HepG2 (cell line): ENCODE results near the gene ZCCHC3. TPM values are rescaled to one million over a fixed set of nuclear protein-coding genes. Genes with fewer than 3 reads are reported as not detected.

Source experiments
- BRD4 ChIP-seq: sonication (generic); formaldehyde crosslinking; IDR thresholded peaks from 2 replicates; pipeline ENCODE4 v1.4.0; 2020; ENCODE audit warnings: missing genetic modification reagents
- DNMT3B ChIP-seq: conservative IDR thresholded peaks from 2 replicates; pipeline ENCODE4 v1.6.1; 2016; ENCODE audit warnings: missing biosample characterization, control low read depth
- EEA1 ChIP-seq: sonication (generic); formaldehyde crosslinking; IDR thresholded peaks from 2 replicates; pipeline ENCODE4 v1.5.1; 2020; ENCODE audit warnings: mild to moderate bottlenecking, missing genetic modification reagents, borderline replicate concordance
- ELK4 ChIP-seq: sonication (generic); formaldehyde crosslinking; IDR thresholded peaks from 2 replicates; pipeline ENCODE4 v1.9.0; 2021; ENCODE audit warnings: missing genetic modification reagents, borderline replicate concordance
- ERF ChIP-seq: IDR thresholded peaks from 2 replicates; pipeline ENCODE4 v1.6.1; 2018; ENCODE audit warnings: missing biosample characterization, missing genetic modification reagents
- IRF9 ChIP-seq: sonication (generic); formaldehyde crosslinking; IDR thresholded peaks from 2 replicates; pipeline ENCODE4 v1.8.0; 2022; ENCODE audit warnings: missing genetic modification reagents, mild to moderate bottlenecking, borderline replicate concordance
- KDM6A ChIP-seq: IDR thresholded peaks from 2 replicates; pipeline ENCODE4 v1.6.1; 2016; ENCODE audit warnings: low read depth
- SMC3 ChIP-seq: IDR thresholded peaks from 2 replicates; pipeline ENCODE4 v1.6.1; 2011; ENCODE audit warnings: low read length, improper control_type of control experiment
- TBP ChIP-seq: sonication (generic); formaldehyde crosslinking; IDR thresholded peaks from 2 replicates; pipeline ENCODE4 v1.5.0; 2020; ENCODE audit warnings: missing genetic modification reagents
- TERF1 ChIP-seq: sonication (generic); formaldehyde crosslinking; IDR thresholded peaks from 2 replicates; pipeline ENCODE4 v1.8.0; 2022; ENCODE audit warnings: mild to moderate bottlenecking, missing genetic modification reagents, moderate library complexity
- THAP9 ChIP-seq: sonication (generic); formaldehyde crosslinking; IDR thresholded peaks from 2 replicates; pipeline ENCODE4; 2020; ENCODE audit warnings: missing genetic modification reagents, mild to moderate bottlenecking, borderline replicate concordance
- ZBTB4 ChIP-seq: sonication (generic); formaldehyde crosslinking; IDR thresholded peaks from 2 replicates; pipeline ENCODE4 v1.4.0; 2020; ENCODE audit warnings: missing genetic modification reagents, mild to moderate bottlenecking, borderline replicate concordance
- ZBTB42 ChIP-seq: sonication (generic); formaldehyde crosslinking; IDR thresholded peaks from 2 replicates; pipeline ENCODE4 v1.5.0; 2020; ENCODE audit warnings: mild to moderate bottlenecking, missing genetic modification reagents
- ZNF616 ChIP-seq: sonication (generic); formaldehyde crosslinking; IDR thresholded peaks from 2 replicates; pipeline ENCODE4 v1.5.0; 2020; ENCODE audit warnings: low read depth, mild to moderate bottlenecking, missing genetic modification reagents
- ZNF839 ChIP-seq: sonication (generic); formaldehyde crosslinking; IDR thresholded peaks from 2 replicates; pipeline ENCODE4 v1.4.0; 2020; ENCODE audit warnings: missing genetic modification reagents, mild to moderate bottlenecking, borderline replicate concordance
- ZSCAN31 ChIP-seq: sonication (generic); formaldehyde crosslinking; IDR thresholded peaks from 2 replicates; pipeline ENCODE4 v1.5.0; 2020; ENCODE audit warnings: low read depth, mild to moderate bottlenecking, missing genetic modification reagents
- polyA plus RNA-seq, 8 experiments: library from polyadenylated mRNA; depleted of rRNA in 3 of 8; stranded (reverse) in 7 of 8; unstranded in 1 of 8; fragments of >200 nt; fragmentation: Illumina TruSeq in 4 of 8; extraction: Trizol in 4 of 8; gene quantifications; 2 replicates each; pipeline versions ENCODE4 v1.2.1 to v1.2.3, GENCODE V29; 2011 to 2016; ENCODE audit warnings: low read depth in 4 of 8, missing spikeins in 1 of 8, mixed read lengths in 1 of 8; ENCODE audit not compliant: insufficient read depth in 1 of 8
- total RNA-seq, 5 experiments: library from RNA; depleted of rRNA; stranded (reverse); fragments of >200 nt; fragmentation: Illumina TruSeq; extraction: Trizol; gene quantifications; 2 replicates each; pipeline ENCODE4 v1.2.3, GENCODE V29; 2016; ENCODE audit warnings: low read depth in 1 of 5

ZCCHC3 gene
- total and polyA plus RNA-seq, 2 of the 13 experiments (the other 11 are each of a cell fraction or from before 2014, with no cell fraction given) = 46.6 to 63.0 TPM

- TF ChIP-seq DNMT3B = 0 out of 2 replicates have a peak, but pooled peaks have one; percentile 47
- no peak for TF ChIP-seq KDM6A (CRISPR knock-in tag)
- TF ChIP-seq THAP9 (CRISPR knock-in tag) = peak; percentile 48; the same call in 1 of the 2 replicates
- TF ChIP-seq ZBTB42 (CRISPR knock-in tag) = no peak
- TF ChIP-seq ZSCAN31 (CRISPR knock-in tag) = peak; percentile 74; the same call in 1 of the 2 replicates
- TF ChIP-seq EEA1 (CRISPR knock-in tag) = no peak
- no peak for TF ChIP-seq SMC3
- no peak; the same call in 1 of the 2 replicates for TF ChIP-seq ZNF839 (CRISPR knock-in tag)
- TF ChIP-seq BRD4 (CRISPR knock-in tag) = peak; percentile 55
- no peak for TF ChIP-seq ELK4
- no peak for TF ChIP-seq TERF1 (CRISPR knock-in tag)
- TF ChIP-seq IRF9 (CRISPR knock-in tag) = no peak; the same call in 1 of the 2 replicates
- no peak; the same call in 1 of the 2 replicates for TF ChIP-seq ERF (CRISPR knock-in tag)
- TF ChIP-seq ZBTB4 (CRISPR knock-in tag) = peak; percentile 63; the same call in 1 of the 2 replicates
- no peak for TF ChIP-seq TBP
- TF ChIP-seq ZNF616 (CRISPR knock-in tag) = no peak
Measured at GRCh38 chr20:325045-325888, 27.9 kb downstream of the ZCCHC3 start, which contains the start of gene SOX12 (continued).
